Activated CD4-positive, alpha-beta T cell treated with anti-CD3 and anti-CD28 coated beads, Interleukin-2, Interleukin-6, amounts not matched to agents 100 ng/mL and 50 ng/mL, durations not matched to agents 16 hours and 8 hours (primary cell): ENCODE measurements around the gene TMEM18.

Experiments used
- DNase-seq: peaks from one replicate; pipeline ENCODE4 v3.0.0-alpha.2; 2020

Gene TMEM18

GRCh38 chr2:671787-672605 is 5.2 kb downstream of the TMEM18 start:
- no peak for DNase-seq

GRCh38 chr2:671072-671471 is 6.1 kb downstream of the TMEM18 start:
- no peak for DNase-seq

GRCh38 chr2:670637-671036 is 6.6 kb downstream of the TMEM18 start:
- DNase-seq = no peak

- no peak for DNase-seq
Measured at GRCh38 chr2:669323-669722, 7.9 kb downstream of the TMEM18 start.

- DNase-seq = no peak
Measured at GRCh38 chr2:668000-668398, 9.2 kb downstream of the TMEM18 start.

GRCh38 chr2:667332-667999 is 9.7 kb downstream of the TMEM18 start:
- peak; percentile 37 for DNase-seq

GRCh38 chr2:666441-666840 is 10.8 kb downstream of the TMEM18 start:
- no peak for DNase-seq

GRCh38 chr2:665340-666073 is 11.7 kb downstream of the TMEM18 start:
- no peak for DNase-seq

GRCh38 chr2:664063-664462 is 13.1 kb downstream of the TMEM18 start:
- DNase-seq = no peak

- DNase-seq = no peak
Measured at GRCh38 chr2:663221-663620, 14.0 kb downstream of the TMEM18 start.

GRCh38 chr2:661360-661635 is 15.9 kb downstream of the TMEM18 start:
- DNase-seq = no peak

- no peak for DNase-seq
Measured at GRCh38 chr2:660586-661359, 16.4 kb downstream of the TMEM18 start.

GRCh38 chr2:660029-660428 is 17.2 kb downstream of the TMEM18 start:
- no peak for DNase-seq

GRCh38 chr2:658426-658825 is 18.8 kb downstream of the TMEM18 start:
- DNase-seq = no peak

GRCh38 chr2:657766-658165 is 19.4 kb downstream of the TMEM18 start:
- DNase-seq = no peak

- no peak for DNase-seq
Measured at GRCh38 chr2:656676-657075, 20.5 kb downstream of the TMEM18 start.

GRCh38 chr2:655626-656025 is 21.6 kb downstream of the TMEM18 start:
- no peak for DNase-seq

- no peak for DNase-seq
Measured at GRCh38 chr2:654896-655295, 22.3 kb downstream of the TMEM18 start.

GRCh38 chr2:653645-654425 is 23.4 kb downstream of the TMEM18 start:
- DNase-seq = no peak

GRCh38 chr2:652881-653480 is 24.2 kb downstream of the TMEM18 start:
- no peak for DNase-seq

- DNase-seq = no peak
Measured at GRCh38 chr2:651951-652373, 25.2 kb downstream of the TMEM18 start.
